MM.1S (cell line): ENCODE measurements around the gene LEUTX.
A peak's percentile ranks its signal among the peaks of the same experiment; 100 is the strongest.

ENCODE experiments used
- CTCF ChIP-seq: fragments of 300-600 bp; sonication (generic); IDR thresholded peaks from 2 replicates; pipeline ENCODE4 v1.5.1; 2016; ENCODE audit warnings: antibody characterized with exemption, low read length, mixed read lengths
- EZH2 ChIP-seq: fragments of 300-600 bp; sonication (generic); optimal IDR thresholded peaks from 2 replicates; pipeline ENCODE3; 2017; ENCODE audit warnings: low read depth, mild to moderate bottlenecking, antibody characterized with exemption, low read length, mixed read lengths

- TF ChIP-seq EZH2 = no peak
- TF ChIP-seq CTCF = peak; percentile 96
Observed at GRCh38 chr19:39792999-39793546, 14.4 kb downstream of the LEUTX start.
